ENCODE data around the gene CCDC144A.
"Not testable (repeated sequence)": the region's sequence is repeated elsewhere in the genome, so short reads cannot be mapped to it uniquely, and the experiment has no call there.

DNA sequence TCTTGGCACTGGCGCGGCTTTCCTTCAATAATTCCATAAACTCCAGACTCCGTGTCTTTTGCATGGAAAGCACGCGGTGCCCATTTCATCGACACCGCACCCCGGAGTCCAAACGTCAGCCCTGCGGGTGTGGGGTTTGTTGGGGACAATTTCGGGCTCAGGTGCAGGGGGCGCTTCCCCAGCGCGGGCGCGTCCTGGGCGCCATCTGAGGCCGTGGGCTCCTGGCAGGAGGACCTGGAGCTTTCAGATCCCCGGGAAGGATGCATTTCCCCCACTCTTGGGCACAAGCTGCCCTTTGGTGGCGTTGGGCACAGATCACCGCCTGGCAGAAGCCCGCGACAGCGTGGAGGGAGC, 23.5 kb upstream of the CCDC144A start:
- not testable (repeated sequence) for TF ChIP-seq CTCF (conservative IDR thresholded peaks at IDR 0.05; ENCODE audit: low read length); EZH2phosphoT487 (IDR thresholded peaks at IDR 0.05; ENCODE audit: borderline replicate concordance, low read depth, low read length)

Data from OCI-LY7 (cell line).